Right lobe of liver (tissue), 4 donors: Measurements from ENCODE around the gene MED12L.

ENCODE experiments used
- POLR2A ChIP-seq: fragments of 450-650 bp; IDR thresholded peaks from one replicate; pipeline ENCODE4 v1.6.1; 2017; ENCODE audit warnings: antibody characterized with exemption, mild to moderate bottlenecking
- TF ChIP-seq, protein P1 (sequence below), 4 donors: fragments of 200-600 bp in 3 of 4; fragments of 450-650 bp in 1 of 4; IDR thresholded peaks; one replicate each; pipeline versions ENCODE4 v1.5.1 to v1.8.0; 2016 to 2022; ENCODE audit warnings: antibody characterized with exemption in 4 of 4, mild to moderate bottlenecking in 2 of 4
- donor health status: DM: no; HTN: no; CAD: no.
- donor health status: DM: no; HTN: no; CAD: no.
- donor health status: DM: no; HTN: yes; CAD: no.

DNA sequence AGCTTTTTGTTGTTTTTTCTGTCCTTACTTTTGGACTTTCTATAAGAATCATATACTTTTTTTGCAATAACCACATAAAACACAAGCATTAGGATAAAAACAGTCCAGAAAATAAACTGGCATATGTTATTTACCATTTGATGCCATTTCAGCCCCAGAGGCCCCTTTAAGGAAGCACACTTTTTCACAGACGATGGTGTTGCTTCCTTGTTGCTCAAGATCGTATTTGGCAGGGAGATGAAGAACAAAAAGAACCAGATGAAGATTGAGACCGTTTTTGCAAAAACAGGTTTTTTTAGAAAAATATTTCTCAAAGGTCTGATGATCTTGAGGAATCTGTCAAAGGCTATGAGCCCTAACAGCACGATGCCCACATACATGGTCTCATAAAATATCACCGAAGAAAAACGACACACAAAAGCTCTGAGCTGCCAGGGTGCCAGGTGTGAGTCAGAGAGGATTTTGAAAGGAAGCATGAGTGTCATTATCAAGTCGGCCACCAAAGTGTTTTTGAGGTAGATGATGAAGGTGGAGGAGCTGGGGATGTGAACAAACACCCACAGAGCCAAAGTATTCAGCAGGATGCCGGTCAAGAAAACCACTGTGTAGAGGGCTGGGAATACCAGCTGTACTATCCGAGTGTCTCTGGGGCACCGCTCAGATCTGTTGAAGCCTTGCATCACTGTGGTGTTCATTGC is 243.0 kb downstream of the MED12L start:
- TF ChIP-seq POLR2A = no peak
- TF ChIP-seq, protein P1, sequence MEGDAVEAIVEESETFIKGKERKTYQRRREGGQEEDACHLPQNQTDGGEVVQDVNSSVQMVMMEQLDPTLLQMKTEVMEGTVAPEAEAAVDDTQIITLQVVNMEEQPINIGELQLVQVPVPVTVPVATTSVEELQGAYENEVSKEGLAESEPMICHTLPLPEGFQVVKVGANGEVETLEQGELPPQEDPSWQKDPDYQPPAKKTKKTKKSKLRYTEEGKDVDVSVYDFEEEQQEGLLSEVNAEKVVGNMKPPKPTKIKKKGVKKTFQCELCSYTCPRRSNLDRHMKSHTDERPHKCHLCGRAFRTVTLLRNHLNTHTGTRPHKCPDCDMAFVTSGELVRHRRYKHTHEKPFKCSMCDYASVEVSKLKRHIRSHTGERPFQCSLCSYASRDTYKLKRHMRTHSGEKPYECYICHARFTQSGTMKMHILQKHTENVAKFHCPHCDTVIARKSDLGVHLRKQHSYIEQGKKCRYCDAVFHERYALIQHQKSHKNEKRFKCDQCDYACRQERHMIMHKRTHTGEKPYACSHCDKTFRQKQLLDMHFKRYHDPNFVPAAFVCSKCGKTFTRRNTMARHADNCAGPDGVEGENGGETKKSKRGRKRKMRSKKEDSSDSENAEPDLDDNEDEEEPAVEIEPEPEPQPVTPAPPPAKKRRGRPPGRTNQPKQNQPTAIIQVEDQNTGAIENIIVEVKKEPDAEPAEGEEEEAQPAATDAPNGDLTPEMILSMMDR (IDR thresholded peaks at IDR 0.05) = no peak
